ENCODE measurements around the gene ENKD1.
A peak's percentile ranks its signal among the peaks of the same experiment; 100 is the strongest.
"Not testable (repeated sequence)": the region's sequence is repeated elsewhere in the genome, so short reads cannot be mapped to it uniquely, and the experiment has no call there.

Gene ENKD1, protein sequence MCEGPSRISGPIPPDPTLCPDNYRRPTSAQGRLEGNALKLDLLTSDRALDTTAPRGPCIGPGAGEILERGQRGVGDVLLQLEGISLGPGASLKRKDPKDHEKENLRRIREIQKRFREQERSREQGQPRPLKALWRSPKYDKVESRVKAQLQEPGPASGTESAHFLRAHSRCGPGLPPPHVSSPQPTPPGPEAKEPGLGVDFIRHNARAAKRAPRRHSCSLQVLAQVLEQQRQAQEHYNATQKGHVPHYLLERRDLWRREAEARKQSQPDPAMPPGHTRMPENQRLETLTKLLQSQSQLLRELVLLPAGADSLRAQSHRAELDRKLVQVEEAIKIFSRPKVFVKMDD

DNA sequence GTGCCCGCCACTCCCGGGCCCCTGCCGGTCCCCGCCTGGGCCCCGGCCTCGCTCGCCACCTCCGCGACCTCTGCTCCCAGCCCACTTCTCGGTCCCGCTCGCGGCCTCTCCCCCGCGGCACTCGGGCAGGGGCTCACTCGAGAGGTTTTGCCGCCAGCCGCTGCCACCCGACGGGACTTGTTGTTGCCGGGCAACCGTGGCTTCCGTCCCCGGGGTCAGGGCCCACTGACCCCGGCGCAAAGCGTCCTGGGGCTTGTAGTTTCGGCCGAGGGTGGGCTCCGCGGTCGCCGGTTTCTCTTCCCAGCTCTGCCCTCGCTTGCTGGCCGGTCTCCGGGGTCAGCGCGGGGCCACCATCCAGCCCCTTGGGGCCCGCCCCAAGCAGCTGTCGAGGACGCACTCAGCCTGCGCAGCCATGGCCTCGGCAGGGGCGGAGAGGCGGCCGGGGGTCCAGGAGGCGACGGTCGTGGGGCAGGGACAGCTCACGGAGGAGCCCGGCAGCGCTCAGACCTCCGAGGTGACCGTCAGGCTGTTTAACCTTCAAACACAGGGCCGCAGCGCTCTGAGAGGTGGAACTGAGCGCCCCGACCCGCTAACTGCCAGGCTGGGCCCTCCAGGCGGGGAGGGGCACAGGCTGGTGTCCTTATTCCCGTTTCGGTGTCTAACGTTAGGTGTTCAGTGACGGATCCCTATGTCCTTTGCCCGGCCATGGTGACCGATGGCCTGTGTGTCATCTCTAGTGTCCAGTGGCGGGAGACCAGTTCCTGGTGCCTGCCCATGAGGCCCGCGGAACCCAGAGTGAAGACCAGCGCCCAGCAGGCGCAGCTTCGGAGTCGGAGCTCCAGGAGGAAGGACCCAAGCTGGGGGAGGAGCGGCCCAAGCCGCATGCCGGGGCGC lies at the start of gene ENKD1, which contains the start of gene C16orf86:
TSS of gene ENKD1 (minus strand) at position 192 of the 894 bp plus-strand sequence. CDS start 308 bp downstream, outside the sequence.
TSS of gene C16orf86 (plus strand) at position 256 of the 894 bp plus-strand sequence. CDS start at position 413, 157 bp downstream.
- DNase-seq: peak; percentile 20

- no peak for DNase-seq
Measured at GRCh38 chr16:67716097-67716496, 49.5 kb upstream of the ENKD1 start.

DNA sequence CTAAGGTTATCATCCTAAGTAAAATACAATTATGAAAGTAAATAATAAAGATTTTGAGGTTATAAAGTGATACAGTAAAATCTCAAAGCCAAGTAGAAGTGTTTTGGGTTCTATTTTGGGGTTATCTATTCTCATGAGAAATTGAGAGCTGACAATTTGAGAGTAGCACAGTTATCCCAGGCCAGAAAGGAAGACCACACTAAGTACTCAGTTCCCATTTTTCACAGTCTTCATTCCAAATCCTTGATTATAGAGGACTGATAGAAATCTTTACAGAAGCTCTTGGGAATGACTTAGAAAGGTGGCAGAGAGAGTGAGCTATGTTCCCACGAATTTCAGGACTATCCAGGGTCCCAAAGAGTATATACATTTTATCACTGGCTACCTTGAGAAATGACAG lies 48.0 kb upstream of the ENKD1 start:
- DNase-seq: no peak

- no peak for DNase-seq
Measured at GRCh38 chr16:67713647-67714273, 47.2 kb upstream of the ENKD1 start.

- DNase-seq: no peak
Measured at GRCh38 chr16:67710607-67711006, 44.1 kb upstream of the ENKD1 start.

GRCh38 chr16:67709050-67709449 lies 42.5 kb upstream of the ENKD1 start:
- no peak for DNase-seq

DNA sequence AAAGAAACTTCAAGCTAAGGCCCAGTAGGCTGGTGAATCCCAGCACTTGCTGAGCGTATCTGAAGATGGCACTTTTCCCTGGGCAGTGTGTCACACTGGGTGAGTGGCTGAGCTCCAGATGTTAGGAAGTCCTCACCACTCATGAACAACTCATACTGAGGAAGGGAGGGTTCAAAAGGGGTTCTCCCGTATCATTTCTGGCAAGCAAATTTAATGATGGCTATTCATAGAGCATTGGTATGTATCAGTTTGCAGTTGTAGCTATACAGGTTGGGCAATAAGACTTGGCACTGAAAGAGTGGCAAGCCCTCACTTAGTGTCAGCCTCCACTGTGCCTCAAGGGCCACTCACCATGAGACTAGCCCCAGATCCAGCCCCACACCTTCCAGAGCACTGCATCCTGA lies 41.8 kb upstream of the ENKD1 start:
- no peak for DNase-seq

- DNase-seq: no peak
Measured at GRCh38 chr16:67707790-67708189, 41.2 kb upstream of the ENKD1 start.

GRCh38 chr16:67707210-67707609 lies 40.7 kb upstream of the ENKD1 start:
- DNase-seq: no peak

- DNase-seq: no peak
Measured at GRCh38 chr16:67704110-67704509, 37.6 kb upstream of the ENKD1 start.

GRCh38 chr16:67703626-67704025 lies 37.1 kb upstream of the ENKD1 start:
- no peak for DNase-seq

- DNase-seq: no peak
Measured at GRCh38 chr16:67702130-67702529, 35.6 kb upstream of the ENKD1 start.

GRCh38 chr16:67701420-67701819 lies 34.9 kb upstream of the ENKD1 start:
- no peak for DNase-seq

- DNase-seq: no peak
Measured at GRCh38 chr16:67699265-67699664, 32.7 kb upstream of the ENKD1 start.

- DNase-seq: no peak
Measured at GRCh38 chr16:67697422-67698185, 31.1 kb upstream of the ENKD1 start.

DNA sequence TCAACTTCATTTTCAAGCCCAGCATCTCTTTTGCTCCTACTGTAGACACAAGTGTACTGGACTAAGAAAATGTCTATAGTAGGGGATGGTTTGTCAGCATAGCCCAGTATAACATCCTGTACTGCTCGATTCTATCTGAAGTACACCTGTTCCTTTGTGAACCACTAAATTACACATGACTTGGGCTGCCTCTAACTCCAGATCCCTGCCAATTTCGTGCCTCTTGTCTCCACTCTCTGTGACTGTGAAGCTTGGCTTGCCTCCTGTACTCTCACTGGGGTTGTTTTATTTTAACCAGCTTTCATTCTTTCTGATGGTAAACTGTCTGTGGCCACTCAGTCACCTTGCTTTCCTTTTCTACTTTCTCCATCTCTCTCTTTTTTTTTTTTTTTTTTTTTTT lies 28.1 kb upstream of the ENKD1 start:
- no peak for DNase-seq

GRCh38 chr16:67693517-67694285 lies 27.2 kb upstream of the ENKD1 start:
- not testable (repeated sequence) for DNase-seq

- DNase-seq: no peak
Measured at GRCh38 chr16:67685388-67686112, 19.0 kb upstream of the ENKD1 start.

DNA sequence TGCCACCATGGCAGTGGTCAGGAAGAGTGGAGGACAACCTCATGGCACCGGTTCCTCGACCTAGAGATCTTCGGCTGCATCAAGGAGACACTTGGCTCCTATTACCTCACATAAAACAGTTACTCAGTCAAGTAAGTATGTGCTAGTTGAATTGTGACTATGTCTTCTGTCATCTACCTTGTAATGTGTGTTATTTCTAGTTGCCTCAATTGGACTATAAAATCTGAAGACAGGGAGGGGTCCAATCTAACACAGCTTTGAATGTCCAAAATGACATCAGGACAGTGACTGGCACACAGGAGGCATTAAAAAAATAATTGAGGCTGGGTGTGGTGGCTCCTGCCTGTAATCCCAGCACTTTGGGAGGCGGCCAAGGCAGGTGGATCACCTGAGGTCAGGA lies 17.2 kb upstream of the ENKD1 start:
- no peak for DNase-seq

GRCh38 chr16:67679935-67680897 lies 13.7 kb upstream of the ENKD1 start:
- DNase-seq: no peak

Data from GOT3 (cell line).